GM12801 (cell line): ENCODE data around the gene UBR4.

Experiments used
- CTCF ChIP-seq: IDR thresholded peaks from one replicate; pipeline ENCODE4 v1.5.1; 2011; ENCODE audit warnings: control low read depth; ENCODE audit not compliant: insufficient read length; ENCODE audit errors: extremely low read depth

The UBR4 gene

GRCh38 chr1:19250629-19251304, 40.7 kb upstream of the UBR4 start:
- TF ChIP-seq CTCF = no peak

GRCh38 chr1:19240673-19241538, 30.8 kb upstream of the UBR4 start:
- no peak for TF ChIP-seq CTCF

GRCh38 chr1:19239876-19240275, 29.8 kb upstream of the UBR4 start:
- TF ChIP-seq CTCF = no peak

- no peak for TF ChIP-seq CTCF
These were observed 24.2 kb upstream of the UBR4 start for GRCh38 chr1:19234224-19234623.

- TF ChIP-seq CTCF = no peak
These were observed 22.4 kb upstream of the UBR4 start for GRCh38 chr1:19232524-19232846.

GRCh38 chr1:19229828-19230325, 19.8 kb upstream of the UBR4 start:
- TF ChIP-seq CTCF = no peak

- no peak for TF ChIP-seq CTCF
These were observed 19.2 kb upstream of the UBR4 start for GRCh38 chr1:19229229-19229628.
